ENCODE measurements around the gene DTX1.

Gene DTX1

DNA sequence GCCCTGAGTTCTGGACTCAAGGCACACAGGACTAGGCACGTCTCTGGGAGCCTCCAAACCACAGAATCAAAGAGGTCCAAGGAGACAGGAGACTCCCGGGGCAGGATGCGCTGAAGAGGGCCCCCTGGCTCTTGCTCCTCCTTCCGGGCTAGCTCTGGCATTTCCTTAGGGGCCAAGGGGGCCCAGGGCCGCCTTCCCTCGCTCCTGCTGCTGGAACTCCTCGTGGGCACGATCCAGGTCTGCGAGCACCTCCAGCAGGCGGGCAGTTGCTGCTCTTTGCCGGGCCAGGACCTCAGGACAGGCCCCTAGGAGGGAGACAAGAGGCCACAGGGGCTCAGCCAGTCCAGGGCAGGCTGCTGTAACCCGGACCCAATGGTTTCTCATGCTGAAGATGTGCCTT lies 43.2 kb downstream of the DTX1 start:
- H3K4me1 Mint-ChIP-seq: peaks cover 37 to 73% of the 10 kb centered on the region in 2 donors
- peaks cover 44 to 62% of the 10 kb centered on the region in 2 donors for H3K36me3 Mint-ChIP-seq
- DNase-seq (no peak), ATAC-seq (replicated peaks) (no peak)
- peak overlapping the region; percentile 19 to 52 for H3K4me3 Mint-ChIP-seq
- peak overlapping the region; percentile 85 for H3K27ac Mint-ChIP-seq
- H3K27me3 Mint-ChIP-seq: no peaks in the 10 kb centered on the region
- H3K9me3 Mint-ChIP-seq: no peaks in the 10 kb centered on the region

- Mint-ChIP-seq H3K4me3 (peak overlapping the region in 1 of 2 donors; percentile 29), H3K9me3 (no peaks in the 10 kb centered on the region), H3K27me3 (peaks cover 0 to 5% of the 10 kb centered on the region in 2 donors), H3K36me3 (peaks cover 54 to 64% of the 10 kb centered on the region in 2 donors), H3K4me1 (peaks cover 33 to 73% of the 10 kb centered on the region in 2 donors), H3K27ac (peak overlapping the region; percentile 37)
- no peak for DNase-seq
- ATAC-seq (replicated peaks): no peak
Observed at GRCh38 chr12:113101751-113102150, 45.2 kb downstream of the DTX1 start.

DNA sequence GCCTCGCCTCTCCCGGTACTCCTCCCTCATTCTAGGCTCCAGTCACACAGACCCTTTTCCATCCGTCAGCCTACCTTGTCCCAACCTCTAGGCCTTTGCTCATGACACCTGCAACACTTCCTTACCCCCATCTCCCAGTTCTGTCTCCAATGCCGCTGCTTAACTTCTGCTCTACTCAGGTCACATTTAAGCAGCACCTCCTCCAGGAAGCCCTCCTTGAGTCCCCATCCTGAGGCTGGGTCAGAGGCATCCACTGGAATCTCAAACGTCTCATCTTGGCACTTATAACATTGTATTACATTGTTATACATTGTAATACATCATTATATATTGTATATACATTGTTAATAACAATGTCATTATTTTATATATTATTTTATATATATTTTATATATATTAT lies 46.3 kb downstream of the DTX1 start:
- no peak for DNase-seq
- Mint-ChIP-seq H3K36me3 (peaks cover 55 to 65% of the 10 kb centered on the region in 2 donors), H3K4me1 (peaks cover 38 to 63% of the 10 kb centered on the region in 2 donors), H3K9me3 (no peaks in the 10 kb centered on the region), H3K4me3 (peak overlapping the region; percentile 35 to 42), H3K27me3 (peaks cover 0 to 5% of the 10 kb centered on the region in 2 donors), H3K27ac (peak overlapping the region; percentile 56)
- ATAC-seq (replicated peaks): no peak

- peaks cover 30 to 52% of the 10 kb centered on the region in 2 donors for H3K4me1 Mint-ChIP-seq
- ATAC-seq (replicated peaks) (peak; percentile 76 to 77), DNase-seq (no peak)
- peak overlapping the region; percentile 71 for H3K27ac Mint-ChIP-seq
- H3K27me3 Mint-ChIP-seq: peaks cover 0 to 5% of the 10 kb centered on the region in 2 donors
- peak overlapping the region; percentile 72 to 77 for H3K4me3 Mint-ChIP-seq
- no peaks in the 10 kb centered on the region for H3K9me3 Mint-ChIP-seq
- peaks cover 61 to 69% of the 10 kb centered on the region in 2 donors for H3K36me3 Mint-ChIP-seq
Observed at GRCh38 chr12:113103756-113104450, 47.4 kb downstream of the DTX1 start.

DNA sequence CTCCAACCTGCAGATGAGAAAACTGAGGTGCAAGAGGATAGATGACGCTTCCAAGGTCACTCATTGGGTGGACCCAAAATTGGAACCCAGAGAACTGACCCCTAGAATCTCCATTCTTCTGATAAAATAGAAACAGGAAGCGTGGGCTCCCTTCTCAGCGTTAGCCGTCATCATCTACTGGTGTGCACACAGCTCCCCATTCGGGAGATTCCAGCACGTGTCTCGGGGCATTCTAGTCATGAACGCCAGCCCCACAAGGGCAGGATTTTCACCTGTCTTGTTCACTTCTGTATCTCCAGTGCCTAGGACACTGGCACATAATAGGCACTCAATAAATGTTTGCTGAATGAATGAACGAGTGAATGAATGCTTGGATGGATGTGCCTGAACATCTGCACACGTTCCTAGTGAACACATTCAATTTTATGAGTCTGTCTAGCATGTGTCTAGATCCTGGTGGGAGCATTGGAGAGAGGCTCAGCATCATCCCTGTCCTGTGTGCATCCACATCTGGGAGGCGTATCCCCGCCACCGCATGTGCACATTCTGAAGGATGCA lies 48.5 kb downstream of the DTX1 start:
- Mint-ChIP-seq H3K4me3 (peak overlapping the region in 1 of 2 donors; percentile 25), H3K27me3 (peaks cover 0 to 5% of the 10 kb centered on the region in 2 donors), H3K9me3 (no peaks in the 10 kb centered on the region), H3K36me3 (peaks cover 59 to 70% of the 10 kb centered on the region in 2 donors), H3K4me1 (peaks cover 24 to 42% of the 10 kb centered on the region in 2 donors), H3K27ac (peak overlapping the region; percentile 51)
- DNase-seq (no peak), ATAC-seq (replicated peaks) (no peak)

DNA sequence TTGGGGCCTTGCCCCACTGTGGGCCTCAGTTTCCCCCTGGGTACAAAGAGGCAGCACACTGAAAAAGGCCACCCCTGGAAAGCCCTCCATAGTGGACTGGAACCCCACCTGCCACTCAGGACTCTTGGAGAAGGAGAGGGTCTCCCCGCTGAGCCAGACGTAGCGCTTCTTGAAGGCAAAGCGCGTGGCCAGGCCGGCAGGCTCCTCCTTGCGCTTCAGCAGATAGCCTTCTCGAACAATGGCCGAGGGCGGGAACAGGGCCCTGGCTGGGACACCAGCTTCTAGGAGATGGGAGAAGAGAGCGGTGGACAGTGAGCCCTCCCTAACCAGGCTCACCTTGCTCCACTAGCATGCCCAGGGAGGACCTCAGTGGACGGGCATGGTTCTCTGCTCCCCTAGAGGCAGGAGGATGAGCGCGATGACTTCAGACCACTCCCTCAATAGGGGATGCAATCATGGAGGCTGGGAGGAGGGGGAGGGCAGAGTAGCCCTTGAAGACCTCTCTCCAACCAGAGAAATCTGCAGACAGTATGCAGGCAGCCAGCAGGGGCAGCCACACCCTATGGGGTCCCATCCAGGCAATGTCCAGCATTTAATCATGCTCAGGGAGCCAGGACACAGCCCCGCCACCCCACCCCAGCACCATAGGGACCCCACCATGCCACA lies 49.2 kb downstream of the DTX1 start:
- H3K36me3 Mint-ChIP-seq: peaks cover 62 to 72% of the 10 kb centered on the region in 2 donors
- H3K4me3 Mint-ChIP-seq: no peak overlapping the region
- H3K9me3 Mint-ChIP-seq: no peaks in the 10 kb centered on the region
- peaks cover 0 to 5% of the 10 kb centered on the region in 2 donors for H3K27me3 Mint-ChIP-seq
- peaks cover 21 to 38% of the 10 kb centered on the region in 2 donors for H3K4me1 Mint-ChIP-seq
- ATAC-seq (replicated peaks): no peak
- DNase-seq: no peak
- H3K27ac Mint-ChIP-seq: no peak overlapping the region

DNA sequence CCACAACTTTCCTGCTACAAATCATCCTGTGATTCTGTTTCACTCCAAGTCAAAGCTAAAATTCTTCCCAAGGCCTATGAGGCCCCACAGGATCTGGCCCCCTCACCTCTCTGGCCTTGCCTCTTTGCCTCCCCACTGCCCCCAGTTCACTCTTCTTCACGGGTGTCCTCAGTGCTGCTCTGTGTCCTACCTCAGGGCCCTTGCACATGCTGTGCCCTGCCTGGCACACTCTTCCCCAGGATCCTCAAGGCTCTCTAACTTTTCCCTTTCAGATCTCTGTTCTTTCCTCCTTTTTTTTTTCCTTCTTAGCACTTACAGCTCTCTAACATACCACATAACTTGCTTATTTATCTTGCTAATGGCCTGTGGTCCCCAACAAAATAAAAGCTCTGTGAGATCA lies 49.8 kb downstream of the DTX1 start:
- H3K4me3 Mint-ChIP-seq: no peak overlapping the region
- peaks cover 66 to 75% of the 10 kb centered on the region in 2 donors for H3K36me3 Mint-ChIP-seq
- H3K9me3 Mint-ChIP-seq: no peaks in the 10 kb centered on the region
- H3K27me3 Mint-ChIP-seq: peaks cover 0 to 5% of the 10 kb centered on the region in 2 donors
- H3K4me1 Mint-ChIP-seq: peaks cover 17 to 33% of the 10 kb centered on the region in 2 donors
- no peak for ATAC-seq (replicated peaks)
- DNase-seq: no peak
- no peak overlapping the region for H3K27ac Mint-ChIP-seq

GRCh38 chr12:113108308-113108707 lies 51.8 kb downstream of the DTX1 start:
- no peaks in the 10 kb centered on the region for H3K9me3 Mint-ChIP-seq
- DNase-seq (no peak), ATAC-seq (replicated peaks) (no peak)
- no peak overlapping the region for H3K4me3 Mint-ChIP-seq
- peaks cover 71 to 82% of the 10 kb centered on the region in 2 donors for H3K36me3 Mint-ChIP-seq
- no peak overlapping the region for H3K27ac Mint-ChIP-seq
- peaks cover 10 to 18% of the 10 kb centered on the region in 2 donors for H3K4me1 Mint-ChIP-seq
- H3K27me3 Mint-ChIP-seq: peaks cover 0 to 5% of the 10 kb centered on the region in 2 donors

GRCh38 chr12:113109360-113109759 lies 52.8 kb downstream of the DTX1 start:
- H3K27ac Mint-ChIP-seq: peak overlapping the region; percentile 0
- no peaks in the 10 kb centered on the region for H3K9me3 Mint-ChIP-seq
- peaks cover 0 to 5% of the 10 kb centered on the region in 2 donors for H3K27me3 Mint-ChIP-seq
- ATAC-seq (replicated peaks): peak in 1 of 2 donors; percentile 2
- H3K4me1 Mint-ChIP-seq: peaks cover 5 to 11% of the 10 kb centered on the region in 2 donors
- H3K4me3 Mint-ChIP-seq: no peak overlapping the region
- DNase-seq: no peak
- H3K36me3 Mint-ChIP-seq: peaks cover 79 to 82% of the 10 kb centered on the region in 2 donors

DNA sequence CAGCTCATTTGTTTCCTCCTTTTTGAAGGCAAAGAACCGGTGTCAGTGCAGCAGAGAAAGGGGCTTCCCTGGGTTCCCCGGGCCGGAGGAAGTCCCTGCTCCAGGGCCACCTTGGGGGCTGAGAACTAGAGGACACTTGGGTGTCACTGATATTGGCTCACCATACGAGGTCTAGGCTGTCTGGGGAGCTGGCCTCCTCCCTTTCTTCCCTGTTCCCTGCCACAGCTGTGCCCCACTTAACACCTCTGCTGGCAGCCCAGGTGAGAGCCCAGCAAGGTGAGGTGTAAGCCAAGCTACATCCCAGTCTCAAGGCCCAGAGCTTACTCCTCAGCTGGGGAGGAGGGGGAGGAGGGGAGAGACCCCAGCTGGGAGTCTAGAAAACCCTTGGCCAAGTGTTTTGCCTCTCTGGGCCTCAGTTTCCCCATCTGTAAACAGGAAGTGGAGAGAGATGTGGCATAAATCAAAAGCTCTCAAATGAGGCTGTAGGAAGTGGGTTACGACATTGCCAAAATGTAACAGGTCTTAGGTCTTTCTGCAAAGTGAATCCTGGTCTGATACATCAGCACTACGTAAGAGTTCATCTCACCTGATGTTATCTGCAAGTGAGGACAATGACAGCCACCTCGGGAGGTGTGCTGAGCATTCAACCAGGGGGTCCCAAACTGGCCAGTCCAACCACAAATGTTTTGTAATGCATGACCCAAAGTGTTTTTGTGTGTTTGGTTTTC lies 53.5 kb downstream of the DTX1 start:
- Mint-ChIP-seq H3K27ac (no peak overlapping the region), H3K36me3 (peaks cover 79 to 82% of the 10 kb centered on the region in 2 donors), H3K4me3 (no peak overlapping the region), H3K27me3 (peaks cover 0 to 3% of the 10 kb centered on the region in 2 donors), H3K9me3 (no peaks in the 10 kb centered on the region), H3K4me1 (peaks cover 5% of the 10 kb centered on the region in 2 donors)
- ATAC-seq (replicated peaks) (peak in 1 of 2 donors; percentile 10), DNase-seq (no peak)

- ATAC-seq (replicated peaks) (no peak), DNase-seq (no peak)
- Mint-ChIP-seq H3K27me3 (no peaks in the 10 kb centered on the region), H3K27ac (no peak overlapping the region), H3K4me3 (no peak overlapping the region), H3K4me1 (peaks cover 0 to 5% of the 10 kb centered on the region in 2 donors), H3K9me3 (no peaks in the 10 kb centered on the region), H3K36me3 (peaks cover 80% of the 10 kb centered on the region in 2 donors)
Observed at GRCh38 chr12:113111247-113111646, 54.7 kb downstream of the DTX1 start.

GRCh38 chr12:113112043-113112899 lies 55.7 kb downstream of the DTX1 start:
- no peak for ATAC-seq (replicated peaks)

DNA sequence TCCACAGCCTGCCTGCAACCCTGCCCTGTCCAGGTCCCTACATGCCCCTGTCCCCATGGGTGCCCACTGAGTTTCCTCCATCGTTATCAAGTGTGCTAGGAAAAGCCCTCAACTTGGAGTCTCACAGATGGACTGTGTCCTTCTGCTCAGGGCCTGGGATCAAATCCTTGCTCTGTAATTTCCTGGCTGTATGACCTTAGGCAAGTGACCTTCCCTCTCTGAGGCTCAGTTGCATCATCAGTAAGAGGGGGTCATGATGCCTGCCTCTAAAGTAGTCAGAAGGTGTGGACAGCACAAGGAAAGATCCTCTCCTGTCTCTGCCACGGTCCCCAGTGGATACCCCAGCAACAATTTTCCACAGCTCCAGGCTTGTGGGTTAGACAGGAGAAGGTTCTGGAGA lies 56.9 kb downstream of the DTX1 start:
- peaks cover 0 to 2% of the 10 kb centered on the region in 2 donors for H3K4me1 Mint-ChIP-seq
- H3K9me3 Mint-ChIP-seq: no peaks in the 10 kb centered on the region
- no peak overlapping the region for H3K4me3 Mint-ChIP-seq
- ATAC-seq (replicated peaks) (no peak), DNase-seq (no peak)
- peaks cover 69 to 75% of the 10 kb centered on the region in 2 donors for H3K36me3 Mint-ChIP-seq
- H3K27me3 Mint-ChIP-seq: no peaks in the 10 kb centered on the region
- H3K27ac Mint-ChIP-seq: no peak overlapping the region

More at GRCh38 chr12:113112043-113112899, 55.7 kb downstream of the DTX1 start:
- Mint-ChIP-seq H3K4me1 (peaks cover 0 to 2% of the 10 kb centered on the region in 2 donors), H3K9me3 (no peaks in the 10 kb centered on the region), H3K27me3 (no peaks in the 10 kb centered on the region), H3K27ac (no peak overlapping the region), H3K4me3 (no peak overlapping the region), H3K36me3 (peaks cover 74 to 78% of the 10 kb centered on the region in 2 donors)
- DNase-seq: no peak
